ENCODE measurements around the gene RAI14.
"Not testable (repeated sequence)": the region's sequence is repeated elsewhere in the genome, so short reads cannot be mapped to it uniquely, and the experiment has no call there.

Gene RAI14

DNA sequence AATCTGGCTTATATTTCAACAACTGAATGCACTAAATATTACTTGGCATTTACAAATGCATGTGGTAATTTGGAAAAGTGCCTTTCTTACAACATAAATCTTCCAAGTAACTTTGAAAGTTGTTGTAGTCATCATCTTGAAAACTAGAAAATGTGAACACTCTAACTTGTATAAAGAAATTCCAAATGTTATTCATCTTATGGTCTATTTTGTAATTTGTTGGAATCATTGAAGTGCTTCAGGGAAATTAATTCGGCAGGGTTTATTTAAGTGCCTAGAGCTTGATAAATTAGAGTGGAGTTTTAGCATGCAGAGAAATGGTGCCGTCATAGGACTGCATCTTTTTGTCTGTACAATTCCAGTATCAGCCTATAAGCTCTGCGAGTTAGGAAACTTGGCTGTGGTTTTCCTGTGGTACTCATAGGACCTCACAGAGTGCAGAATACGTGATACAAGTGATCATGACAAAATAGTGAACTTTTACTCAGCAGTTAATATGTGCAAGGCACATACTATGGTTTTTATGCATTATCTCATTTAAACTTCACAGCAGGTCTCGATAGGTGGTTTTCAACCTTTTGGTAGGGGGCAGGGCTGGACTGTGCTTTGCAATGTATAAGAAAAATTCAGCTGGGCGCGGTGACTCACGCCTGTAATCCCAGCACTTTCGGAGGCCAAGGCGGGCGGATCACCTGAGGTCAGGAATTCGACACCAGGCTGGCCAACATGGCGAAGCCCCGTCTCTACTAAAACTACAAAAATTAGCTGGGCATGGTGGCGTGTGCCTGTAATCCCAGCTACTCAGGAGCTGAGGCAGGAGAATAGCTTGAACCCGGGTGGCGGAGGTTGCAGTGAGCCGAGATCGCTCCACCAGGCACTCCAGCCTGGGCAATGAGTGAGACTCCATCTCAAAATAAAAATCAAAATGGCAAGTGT is 79.6 kb downstream of the RAI14 start:
- peak; percentile 96 for DNase-seq

DNA sequence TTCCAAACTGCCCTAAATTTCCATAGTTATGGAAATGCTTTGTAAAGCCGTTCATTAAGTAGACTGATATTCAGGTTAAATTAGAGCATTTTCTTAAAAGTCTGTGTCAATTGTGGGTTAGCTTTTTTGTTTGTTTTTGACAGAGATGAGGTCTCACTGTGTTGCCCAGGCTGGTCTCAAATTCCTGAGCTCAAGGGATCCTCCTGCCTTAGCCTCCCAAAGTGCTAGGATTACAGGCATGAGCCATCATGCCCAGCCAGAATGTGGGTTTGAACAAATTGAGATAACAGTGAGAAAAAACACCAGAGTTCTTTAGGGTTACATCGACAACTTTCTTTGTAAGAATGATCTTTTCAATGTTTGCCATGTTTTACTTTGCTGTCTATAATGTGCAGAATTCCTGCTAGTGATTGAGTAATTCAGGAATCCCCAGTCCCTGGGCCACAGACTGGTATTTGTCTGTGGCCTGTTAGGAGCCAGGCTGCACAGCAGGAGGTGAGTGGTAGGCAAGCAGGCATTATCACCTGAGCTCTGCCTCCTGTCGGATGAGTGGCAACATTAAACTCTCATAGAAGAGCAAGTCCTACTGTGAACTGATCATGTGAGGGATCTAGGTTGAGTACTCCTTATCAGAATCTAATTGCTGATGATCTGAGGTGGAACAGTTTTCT is 80.5 kb downstream of the RAI14 start:
- DNase-seq = peak; percentile 68

DNA sequence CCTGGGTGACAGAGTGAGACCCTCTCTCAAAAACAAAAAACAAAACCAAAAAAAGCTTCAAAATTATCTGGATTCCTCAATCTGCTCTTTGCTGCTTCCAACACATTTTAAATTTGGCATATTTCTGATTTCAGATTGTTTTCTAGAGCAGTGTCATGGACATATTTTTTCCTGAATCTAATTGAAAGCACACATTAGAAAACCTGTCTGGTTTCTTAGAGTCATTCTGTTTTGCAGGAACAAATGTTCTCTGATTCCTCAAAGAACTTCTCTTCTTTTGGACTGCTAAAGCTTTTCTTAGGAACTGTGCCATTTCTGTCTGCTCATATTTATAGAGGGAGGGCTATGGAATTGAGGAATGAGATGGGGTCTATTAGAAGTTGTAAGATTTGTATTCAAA is 81.6 kb downstream of the RAI14 start:
- DNase-seq = no peak

GRCh38 chr5:34738381-34738780 is 82.3 kb downstream of the RAI14 start:
- no peak for DNase-seq

DNA sequence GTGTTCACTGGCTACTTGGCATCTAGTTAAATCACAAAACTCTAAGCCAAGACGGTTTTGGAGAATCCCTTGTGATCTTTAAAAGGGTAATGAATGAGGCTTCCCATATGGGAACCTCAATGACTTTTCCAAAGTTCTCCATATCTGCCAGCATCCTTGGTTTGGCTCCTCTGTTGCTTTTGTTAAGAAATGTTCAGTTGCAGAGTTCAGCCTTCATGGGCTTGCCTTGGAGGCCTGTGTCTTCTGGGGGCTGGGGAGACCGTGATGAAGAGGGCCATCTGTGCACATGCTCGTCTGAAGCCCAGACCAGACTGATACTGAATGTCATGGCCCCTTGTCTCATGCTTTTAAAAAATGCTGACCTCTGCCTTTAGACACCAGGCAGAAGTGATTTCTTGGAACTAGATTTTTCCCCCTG is 84.3 kb downstream of the RAI14 start:
- DNase-seq = no peak

GRCh38 chr5:34742061-34742460 is 85.9 kb downstream of the RAI14 start:
- peak; percentile 75 for DNase-seq

DNA sequence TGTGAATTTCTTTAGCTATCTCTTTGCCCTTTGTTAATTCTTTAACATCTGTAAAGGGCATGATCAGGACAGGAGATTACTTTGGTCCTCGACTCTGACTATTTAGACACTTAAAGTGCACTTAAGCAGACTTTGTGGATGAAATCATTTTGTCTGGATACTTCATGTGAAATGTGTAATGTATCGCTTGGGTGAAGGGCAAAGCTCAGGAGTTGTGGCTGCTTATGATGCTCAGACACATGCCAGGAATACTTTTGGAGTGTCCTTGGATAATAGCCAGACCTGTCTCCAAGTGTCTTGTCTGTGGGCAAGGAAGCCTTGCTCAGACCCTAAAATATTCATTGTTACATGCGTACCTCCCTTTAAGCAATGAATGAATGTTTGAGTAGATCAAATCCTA is 87.8 kb downstream of the RAI14 start:
- peak; percentile 99 for DNase-seq

- no peak for DNase-seq
Observed at GRCh38 chr5:34748431-34748830, 92.3 kb downstream of the RAI14 start.

DNA sequence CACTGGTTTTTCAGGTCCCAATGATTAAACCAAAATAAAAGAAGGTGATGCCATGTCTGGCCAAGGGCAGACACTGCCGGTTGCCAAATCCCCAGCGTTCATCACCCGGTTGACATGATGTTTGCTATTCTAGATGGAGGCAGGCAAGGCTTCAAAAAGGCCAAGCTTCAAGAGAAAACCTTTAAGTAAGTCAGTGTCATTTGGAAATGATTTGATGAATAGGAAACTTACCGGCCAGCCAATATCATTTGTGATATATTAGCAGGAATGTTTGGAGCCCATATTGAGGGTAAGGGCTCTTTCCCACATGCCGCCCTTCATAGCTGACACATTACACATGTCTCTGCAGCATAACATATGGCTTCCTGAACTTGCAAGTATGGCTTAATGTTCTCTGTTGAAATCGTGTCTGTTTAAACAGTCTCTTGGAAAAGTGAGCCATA is 93.3 kb downstream of the RAI14 start:
- DNase-seq = peak; percentile 98

- peak; percentile 88 for DNase-seq
Observed at GRCh38 chr5:34750206-34750605, 94.1 kb downstream of the RAI14 start.

- peak; percentile 42 for DNase-seq
Observed at GRCh38 chr5:34751807-34752736, 95.9 kb downstream of the RAI14 start.

DNA sequence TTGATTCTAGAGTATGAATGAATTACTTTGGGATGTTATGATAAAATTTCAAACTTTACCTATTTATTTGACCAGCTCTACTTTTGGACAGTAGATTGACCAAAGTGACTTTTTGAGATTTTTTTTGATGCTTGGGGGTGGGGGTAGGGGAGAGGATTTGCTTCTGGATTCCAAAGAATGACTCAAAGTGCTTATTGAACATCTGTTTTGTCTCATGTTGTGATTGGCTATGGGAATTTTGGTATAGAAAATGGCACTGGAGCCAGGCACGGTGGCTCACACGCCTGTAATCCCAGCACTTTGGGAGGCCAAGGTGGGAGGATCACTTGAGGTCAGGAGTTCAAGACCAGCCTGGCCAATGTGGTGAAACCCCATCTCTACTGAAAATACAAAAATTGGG is 97.1 kb downstream of the RAI14 start:
- DNase-seq = peak; percentile 41

DNA sequence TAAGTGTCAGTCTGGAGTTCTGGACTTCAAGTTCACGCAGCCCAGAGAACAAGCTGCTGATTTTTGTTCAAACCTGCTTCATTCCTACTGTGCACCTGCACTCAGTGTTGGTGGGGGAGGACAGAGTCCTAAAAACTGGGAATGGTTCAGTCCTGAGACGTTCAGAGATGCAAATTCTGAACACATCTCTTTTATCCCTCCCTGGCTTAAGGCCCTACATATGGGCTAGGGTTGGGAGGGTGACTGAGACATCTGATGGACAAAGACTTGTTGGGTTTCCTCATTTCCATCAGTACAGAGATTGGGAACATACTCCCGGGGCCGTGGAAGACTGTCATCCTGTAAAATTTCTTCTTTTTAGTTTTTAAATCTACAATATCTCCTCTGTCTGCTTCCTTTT is 99.8 kb downstream of the RAI14 start:
- no peak for DNase-seq

GRCh38 chr5:34756781-34757624 is 100.9 kb downstream of the RAI14 start:
- DNase-seq = peak; percentile 51

GRCh38 chr5:34758514-34758913 is 102.4 kb downstream of the RAI14 start:
- no peak for DNase-seq

- DNase-seq = not testable (repeated sequence)
Observed at GRCh38 chr5:34759213-34759612, 103.1 kb downstream of the RAI14 start.

GRCh38 chr5:34765662-34766061 is 109.5 kb downstream of the RAI14 start:
- DNase-seq = no peak

DNA sequence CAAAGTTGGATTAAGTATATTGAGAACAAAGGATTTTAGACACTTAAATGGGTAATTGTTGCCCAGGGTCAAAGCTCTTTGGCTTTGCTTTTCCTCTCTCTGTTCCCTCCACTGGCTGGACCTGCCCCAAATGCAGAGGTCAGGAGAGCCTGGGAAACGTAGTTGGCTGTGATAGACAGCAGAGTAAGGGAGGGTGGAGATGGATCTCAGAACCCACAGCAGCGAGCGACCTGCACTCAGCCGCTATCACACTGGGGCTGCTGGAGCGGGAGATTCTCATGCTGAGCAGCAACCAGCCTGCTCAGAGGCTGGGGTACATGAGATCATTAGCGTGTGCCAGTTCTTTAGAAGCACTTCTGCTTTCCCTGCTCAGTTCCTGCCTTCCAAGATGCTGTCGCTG is 111.1 kb downstream of the RAI14 start:
- no peak for DNase-seq

DNA sequence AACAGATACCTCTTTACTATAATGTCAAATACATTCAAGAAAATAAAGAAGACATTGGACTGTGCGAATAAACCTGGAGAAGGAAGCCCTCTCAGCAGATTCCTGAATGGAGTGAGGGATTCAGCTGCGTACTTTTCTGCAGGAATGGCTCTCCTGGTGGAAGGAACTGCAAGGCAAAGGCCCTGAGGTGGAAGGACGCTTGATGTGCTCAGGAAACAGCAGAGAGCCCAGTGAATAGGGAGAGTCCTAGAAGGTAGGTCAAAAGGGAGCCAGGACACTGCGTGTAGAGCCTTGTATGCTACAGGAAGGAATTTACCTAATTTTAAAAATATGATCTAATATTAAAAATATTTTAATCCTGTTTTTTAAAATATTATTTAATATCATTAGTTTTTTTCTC is 114.4 kb downstream of the RAI14 start:
- DNase-seq = no peak

DNA sequence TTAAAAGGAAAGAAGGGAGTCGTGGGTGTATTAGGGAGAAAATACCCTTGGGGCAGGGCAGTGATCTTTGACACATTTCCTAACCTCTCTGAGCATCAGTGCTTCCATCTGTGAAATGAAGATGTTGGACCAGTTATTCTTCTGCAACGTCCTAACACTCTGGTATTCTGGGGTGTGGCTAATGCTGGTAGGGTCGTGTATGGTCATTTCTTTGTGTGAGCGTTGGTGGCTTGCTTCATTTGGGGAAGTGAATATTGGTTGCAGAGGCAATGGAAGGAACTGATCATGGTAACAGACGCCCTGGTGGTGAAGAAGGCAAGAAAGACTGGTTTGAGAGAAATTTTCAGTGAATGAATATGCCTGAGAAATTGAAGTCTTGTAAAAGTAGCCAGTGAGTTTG is 114.9 kb downstream of the RAI14 start:
- DNase-seq = no peak

DNA sequence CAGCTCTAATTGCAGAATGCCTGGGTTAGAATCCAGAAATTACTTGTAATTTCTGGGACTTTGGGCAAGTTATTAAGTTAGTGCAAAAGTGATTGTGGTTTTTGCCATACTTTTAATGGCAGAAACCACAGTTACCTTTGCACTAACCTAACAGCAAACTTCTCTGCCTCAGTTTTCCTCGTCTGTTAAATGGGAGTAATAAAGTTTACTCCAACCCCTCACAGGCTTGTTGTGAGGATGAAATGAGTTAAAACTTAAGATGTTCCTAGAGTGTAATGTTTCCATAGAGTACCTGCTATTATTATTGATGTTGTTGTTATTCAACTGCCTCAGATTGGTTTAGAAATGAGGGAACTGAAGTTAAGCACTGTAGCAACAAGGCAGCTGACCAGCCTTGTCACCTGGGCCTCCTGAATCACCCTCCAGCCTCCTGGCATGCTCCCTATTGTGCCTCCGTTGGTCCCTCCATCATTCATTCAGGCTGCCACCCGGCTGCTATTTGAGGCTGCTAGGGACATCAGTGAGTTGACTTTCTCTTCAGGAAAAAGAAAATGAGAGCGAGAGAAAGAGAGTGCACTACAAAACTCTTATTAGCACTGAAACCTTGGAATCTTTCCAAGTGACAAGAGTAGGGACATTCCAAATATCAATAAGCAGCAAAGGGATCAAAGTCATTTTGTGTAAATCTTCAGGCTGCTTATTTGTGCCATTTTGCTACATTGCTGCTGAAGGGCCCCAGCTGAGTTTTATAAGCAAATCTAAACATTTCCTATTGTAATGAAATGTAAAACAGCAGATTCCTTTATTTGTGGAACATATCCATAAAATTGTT is 116.4 kb downstream of the RAI14 start:
- DNase-seq = no peak

All from fibroblast of skin of abdomen (primary cell).